ENCODE measurements around the gene CEBPA.

GRCh38 chr19:33309826-33310225, 7.5 kb upstream of the CEBPA start:
- no peak for TF ChIP-seq CEBPB (IDR thresholded peaks at IDR 0.05)
- no peak for TF ChIP-seq YY1 (IDR thresholded peaks at IDR 0.05; ENCODE audit: low read depth)
- no peak for TF ChIP-seq FOXM1 (IDR thresholded peaks at IDR 0.05; ENCODE audit: borderline replicate concordance, low read depth)
- TF ChIP-seq EP300 (IDR thresholded peaks at IDR 0.05; ENCODE audit: borderline replicate concordance): no peak
- TF ChIP-seq EGR1 (IDR thresholded peaks at IDR 0.05): no peak
- no peak for TF ChIP-seq TAF1 (IDR thresholded peaks at IDR 0.05; ENCODE audit: low read depth)
- no peak for TF ChIP-seq MAX (IDR thresholded peaks at IDR 0.05)
- TF ChIP-seq REST (IDR thresholded peaks at IDR 0.05; ENCODE audit: low read depth): no peak
- no peak for TF ChIP-seq RAD21 (IDR thresholded peaks at IDR 0.05; ENCODE audit: low read depth)

Data from Ishikawa (cell line).